Neural progenitor cell (in vitro differentiated cells): ENCODE results near the gene COL13A1.

Experiments
- EZH2 ChIP-seq: fragments of 200-600 bp; sonication (generic); IDR thresholded peaks from 2 replicates; pipeline ENCODE4 v1.6.1; 2017; ENCODE audit warnings: antibody characterized with exemption, mild to moderate bottlenecking, moderate library complexity
- EZH2phosphoT487 ChIP-seq: fragments of 200-600 bp; sonication (generic); IDR thresholded peaks from 2 replicates; pipeline ENCODE4 v1.6.1; 2017; ENCODE audit warnings: antibody characterized with exemption
- TF ChIP-seq, protein P1 (sequence below): fragments of 200-600 bp; sonication (generic); IDR thresholded peaks from 2 replicates; pipeline ENCODE4 v1.5.1; 2017; ENCODE audit warnings: antibody characterized with exemption, mild to moderate bottlenecking

DNA sequence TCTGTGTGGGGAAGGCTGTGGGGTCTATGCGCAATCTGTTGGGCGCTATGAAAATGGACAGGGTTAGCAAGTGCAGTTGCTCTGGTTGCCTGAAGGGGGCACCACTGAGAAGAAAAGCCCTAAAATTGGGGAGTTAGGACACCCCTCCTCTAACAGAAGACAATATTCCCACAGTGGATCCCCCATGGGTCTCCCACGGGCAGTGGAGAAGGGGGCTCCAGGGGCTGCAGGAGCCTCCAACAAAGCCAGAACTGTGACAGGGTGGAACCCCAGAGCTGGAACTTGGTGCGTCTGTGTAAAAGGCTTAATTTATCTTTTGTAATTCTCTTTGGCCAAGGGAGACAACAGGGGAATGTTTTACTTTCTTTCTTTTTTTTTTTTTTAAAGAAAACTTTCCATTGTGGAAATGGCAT, 12.5 kb upstream of the COL13A1 start:
- TF ChIP-seq, protein P1, sequence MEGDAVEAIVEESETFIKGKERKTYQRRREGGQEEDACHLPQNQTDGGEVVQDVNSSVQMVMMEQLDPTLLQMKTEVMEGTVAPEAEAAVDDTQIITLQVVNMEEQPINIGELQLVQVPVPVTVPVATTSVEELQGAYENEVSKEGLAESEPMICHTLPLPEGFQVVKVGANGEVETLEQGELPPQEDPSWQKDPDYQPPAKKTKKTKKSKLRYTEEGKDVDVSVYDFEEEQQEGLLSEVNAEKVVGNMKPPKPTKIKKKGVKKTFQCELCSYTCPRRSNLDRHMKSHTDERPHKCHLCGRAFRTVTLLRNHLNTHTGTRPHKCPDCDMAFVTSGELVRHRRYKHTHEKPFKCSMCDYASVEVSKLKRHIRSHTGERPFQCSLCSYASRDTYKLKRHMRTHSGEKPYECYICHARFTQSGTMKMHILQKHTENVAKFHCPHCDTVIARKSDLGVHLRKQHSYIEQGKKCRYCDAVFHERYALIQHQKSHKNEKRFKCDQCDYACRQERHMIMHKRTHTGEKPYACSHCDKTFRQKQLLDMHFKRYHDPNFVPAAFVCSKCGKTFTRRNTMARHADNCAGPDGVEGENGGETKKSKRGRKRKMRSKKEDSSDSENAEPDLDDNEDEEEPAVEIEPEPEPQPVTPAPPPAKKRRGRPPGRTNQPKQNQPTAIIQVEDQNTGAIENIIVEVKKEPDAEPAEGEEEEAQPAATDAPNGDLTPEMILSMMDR: peak; percentile 87
- TF ChIP-seq EZH2phosphoT487 (no peak), EZH2 (no peak)
